Panc1 (cell line): ENCODE data around the gene COL3A1. TPM values are rescaled to one million over a fixed set of nuclear protein-coding genes. Genes with fewer than 3 reads are reported as not detected.

Experiments used
- ATAC-seq: fragments of 200-7000 bp; cut with Tn5 transposase; 2 replicates; pipeline ENCODE4 v1.9.1; 2020; ENCODE audit warnings: mild to moderate bottlenecking, moderate library complexity
- BruUV-seq: library from RNA; stranded (reverse); fragments of 400-500 nt; replicated peaks from 2 replicates; lab custom pipeline; 2021; lab: Mats Ljungman, UMichigan
- CTCF ChIA-PET: fragments of 300-600 bp; sonication (Branson Sonifier 250); formaldehyde crosslinking; loops from one replicate; lab custom pipeline; 2022; ENCODE audit warnings: antibody characterized with exemption; lab: Charles Lee
- POLR2A ChIA-PET: fragments of 300-600 bp; sonication (Branson Sonifier 250); formaldehyde crosslinking; loops from one replicate; lab custom pipeline; 2022; ENCODE audit warnings: antibody characterized with exemption; lab: Charles Lee
- DNase-seq: peaks from one replicate; pipeline ENCODE4 v3.0.0-alpha.2; 2010; ENCODE audit warnings: low read depth, low spot score
- H3K27ac ChIP-seq: 2 replicates; pipeline ENCODE4 v1.5.1; 2011; ENCODE audit warnings: mild to moderate bottlenecking, low read length, inconsistent platforms
- H3K27me3 ChIP-seq: fragments of 200-500 bp; sonication (Bioruptor generic); 2 replicates; pipeline ENCODE4 v1.6.0; 2014; ENCODE audit warnings: low read length, inconsistent platforms; ENCODE audit not compliant: control insufficient read depth, insufficient read depth
- H3K36me3 ChIP-seq: fragments of 200-500 bp; sonication (Bioruptor generic); 2 replicates; pipeline ENCODE4 v1.5.1; 2014; ENCODE audit warnings: inconsistent platforms, mild to moderate bottlenecking, low read length, moderate library complexity; ENCODE audit not compliant: control insufficient read depth, insufficient read depth
- H3K4me1 ChIP-seq: 2 replicates; pipeline ENCODE4 v1.5.1; 2011; ENCODE audit warnings: inconsistent platforms, mild to moderate bottlenecking, low read length, moderate library complexity; ENCODE audit not compliant: control insufficient read depth, insufficient read depth
- H3K4me3 ChIP-seq, 2 experiments: 2 replicates each; pipeline ENCODE4 v1.5.1; 2011 to 2012; ENCODE audit warnings: low read depth in 2 of 2, low read length in 2 of 2, mild to moderate bottlenecking in 2 of 2, inconsistent platforms in 1 of 2, moderate library complexity in 1 of 2
- H3K9me3 ChIP-seq: fragments of 200-500 bp; sonication (Bioruptor generic); 2 replicates; pipeline ENCODE4 v1.5.1; 2014; ENCODE audit warnings: low read depth, mild to moderate bottlenecking, inconsistent platforms, low read length, moderate library complexity; ENCODE audit not compliant: control insufficient read depth, insufficient read depth
- POLR2AphosphoS5 ChIP-seq: IDR thresholded peaks from 2 replicates; pipeline ENCODE4 v1.6.1; 2012; ENCODE audit warnings: mild to moderate bottlenecking, low read depth, low read length, moderate library complexity
- SIN3A ChIP-seq: IDR thresholded peaks from 2 replicates; pipeline ENCODE4 v1.6.1; 2012; ENCODE audit warnings: low read depth, mild to moderate bottlenecking, low read length, moderate library complexity, borderline replicate concordance; ENCODE audit not compliant: insufficient read depth
- TCF7L2 ChIP-seq: IDR thresholded peaks from 2 replicates; pipeline ENCODE4 v1.6.1; 2011; ENCODE audit warnings: mild to moderate bottlenecking, low read depth, low read length, inconsistent platforms
- in situ Hi-C: cut with HindIII; loops from 2 replicates; pipeline ENCODE4 v1.10.0; 2016; ENCODE audit warnings: low sequenced_read_pairs, low pct_unique_long_range_greater_than_20kb
- intact Hi-C: fragments of 100-400 bp; cut with micrococcal nuclease; formaldehyde crosslinking; loops from one replicate; pipeline ENCODE4 v1.10.0; 2022; ENCODE audit not compliant: unreplicated experiment
- total RNA-seq: library from RNA; stranded (reverse); gene quantifications from one replicate; pipeline ENCODE4 v1.2.1, GENCODE V29; 2021; ENCODE audit not compliant: unreplicated experiment
- TF ChIP-seq, protein P1 (sequence below), 2 experiments: IDR thresholded peaks; 2 replicates each; pipeline ENCODE4 v1.6.1; 2011 to 2012; ENCODE audit warnings: low read depth in 2 of 2, control low read depth in 1 of 2, low read length in 1 of 2, mild to moderate bottlenecking in 1 of 2, moderate library complexity in 1 of 2; ENCODE audit not compliant: insufficient read depth in 1 of 2
- TF ChIP-seq, protein P2 (sequence below): fragments of 450-650 bp; IDR thresholded peaks from 2 replicates; pipeline ENCODE4 v1.5.1; 2017; ENCODE audit warnings: mild to moderate bottlenecking

Gene COL3A1
- total RNA-seq, 1 experiment from 2014 or later = 6.9 TPM

DNA sequence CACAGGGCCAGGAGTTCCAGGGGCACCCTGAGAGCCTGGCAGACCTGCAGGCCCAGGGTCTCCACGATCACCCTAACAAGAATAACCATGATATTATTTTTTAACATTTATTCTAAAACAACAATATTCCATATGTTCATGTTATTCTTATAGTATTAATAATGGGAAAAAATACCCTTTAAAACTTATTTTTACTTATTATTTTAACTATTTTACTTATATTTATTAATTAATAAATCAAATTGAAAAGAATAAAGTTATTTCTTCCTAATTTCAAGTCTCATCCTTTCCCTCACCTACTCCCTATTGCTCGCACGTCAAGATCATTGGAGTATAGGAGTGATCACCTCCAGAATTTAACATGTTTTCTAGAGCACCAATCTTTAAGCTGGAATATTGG, 71.7 kb downstream of the COL3A1 start:
- Histone ChIP-seq H3K27me3 (no peaks in the 10 kb centered on the region), H3K36me3 (peaks cover 45% of the 10 kb centered on the region), H3K9me3 (no peaks in the 10 kb centered on the region), H3K27ac (no peak overlapping the region), H3K4me3 (no peak overlapping the region), H3K4me1 (no peaks in the 10 kb centered on the region)
- BruUV-seq = no TSS peak
- intact Hi-C loops (no loop called here), in situ Hi-C loops (no loop called here)
- TF ChIP-seq, protein P1, sequence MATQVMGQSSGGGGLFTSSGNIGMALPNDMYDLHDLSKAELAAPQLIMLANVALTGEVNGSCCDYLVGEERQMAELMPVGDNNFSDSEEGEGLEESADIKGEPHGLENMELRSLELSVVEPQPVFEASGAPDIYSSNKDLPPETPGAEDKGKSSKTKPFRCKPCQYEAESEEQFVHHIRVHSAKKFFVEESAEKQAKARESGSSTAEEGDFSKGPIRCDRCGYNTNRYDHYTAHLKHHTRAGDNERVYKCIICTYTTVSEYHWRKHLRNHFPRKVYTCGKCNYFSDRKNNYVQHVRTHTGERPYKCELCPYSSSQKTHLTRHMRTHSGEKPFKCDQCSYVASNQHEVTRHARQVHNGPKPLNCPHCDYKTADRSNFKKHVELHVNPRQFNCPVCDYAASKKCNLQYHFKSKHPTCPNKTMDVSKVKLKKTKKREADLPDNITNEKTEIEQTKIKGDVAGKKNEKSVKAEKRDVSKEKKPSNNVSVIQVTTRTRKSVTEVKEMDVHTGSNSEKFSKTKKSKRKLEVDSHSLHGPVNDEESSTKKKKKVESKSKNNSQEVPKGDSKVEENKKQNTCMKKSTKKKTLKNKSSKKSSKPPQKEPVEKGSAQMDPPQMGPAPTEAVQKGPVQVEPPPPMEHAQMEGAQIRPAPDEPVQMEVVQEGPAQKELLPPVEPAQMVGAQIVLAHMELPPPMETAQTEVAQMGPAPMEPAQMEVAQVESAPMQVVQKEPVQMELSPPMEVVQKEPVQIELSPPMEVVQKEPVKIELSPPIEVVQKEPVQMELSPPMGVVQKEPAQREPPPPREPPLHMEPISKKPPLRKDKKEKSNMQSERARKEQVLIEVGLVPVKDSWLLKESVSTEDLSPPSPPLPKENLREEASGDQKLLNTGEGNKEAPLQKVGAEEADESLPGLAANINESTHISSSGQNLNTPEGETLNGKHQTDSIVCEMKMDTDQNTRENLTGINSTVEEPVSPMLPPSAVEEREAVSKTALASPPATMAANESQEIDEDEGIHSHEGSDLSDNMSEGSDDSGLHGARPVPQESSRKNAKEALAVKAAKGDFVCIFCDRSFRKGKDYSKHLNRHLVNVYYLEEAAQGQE (IDR thresholded peaks at IDR 0.05; ENCODE audit: insufficient read depth in 1 of 2, low read depth in 2 of 2, low read length in 1 of 2) = no peak
- TF ChIP-seq SIN3A = no peak
- no peak for TF ChIP-seq TCF7L2
- TF ChIP-seq, protein P2, sequence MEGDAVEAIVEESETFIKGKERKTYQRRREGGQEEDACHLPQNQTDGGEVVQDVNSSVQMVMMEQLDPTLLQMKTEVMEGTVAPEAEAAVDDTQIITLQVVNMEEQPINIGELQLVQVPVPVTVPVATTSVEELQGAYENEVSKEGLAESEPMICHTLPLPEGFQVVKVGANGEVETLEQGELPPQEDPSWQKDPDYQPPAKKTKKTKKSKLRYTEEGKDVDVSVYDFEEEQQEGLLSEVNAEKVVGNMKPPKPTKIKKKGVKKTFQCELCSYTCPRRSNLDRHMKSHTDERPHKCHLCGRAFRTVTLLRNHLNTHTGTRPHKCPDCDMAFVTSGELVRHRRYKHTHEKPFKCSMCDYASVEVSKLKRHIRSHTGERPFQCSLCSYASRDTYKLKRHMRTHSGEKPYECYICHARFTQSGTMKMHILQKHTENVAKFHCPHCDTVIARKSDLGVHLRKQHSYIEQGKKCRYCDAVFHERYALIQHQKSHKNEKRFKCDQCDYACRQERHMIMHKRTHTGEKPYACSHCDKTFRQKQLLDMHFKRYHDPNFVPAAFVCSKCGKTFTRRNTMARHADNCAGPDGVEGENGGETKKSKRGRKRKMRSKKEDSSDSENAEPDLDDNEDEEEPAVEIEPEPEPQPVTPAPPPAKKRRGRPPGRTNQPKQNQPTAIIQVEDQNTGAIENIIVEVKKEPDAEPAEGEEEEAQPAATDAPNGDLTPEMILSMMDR = no peak
- TF ChIP-seq POLR2AphosphoS5 = no peak
- DNase-seq = no peak
- POLR2A ChIA-PET = no interaction called here
- CTCF ChIA-PET = no interaction called here
- ATAC-seq = no peak

DNA sequence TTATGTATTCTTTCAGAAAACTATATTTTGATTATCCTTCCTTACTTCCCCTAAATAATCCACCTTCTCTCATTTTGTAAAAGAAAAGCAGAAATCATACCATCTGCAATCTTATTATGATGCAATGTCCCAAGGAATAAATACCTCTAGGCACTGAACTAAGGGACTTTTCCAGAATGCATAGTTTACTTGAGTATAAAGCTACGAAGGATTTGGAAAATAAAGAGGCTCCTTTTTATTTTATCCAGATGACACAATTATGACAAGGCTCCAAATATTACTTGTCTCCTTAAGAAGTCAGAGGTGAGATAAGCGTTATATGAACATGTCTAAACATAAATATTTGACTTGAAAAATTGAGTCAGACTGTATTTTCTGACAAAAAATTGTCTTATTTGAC, 72.1 kb downstream of the COL3A1 start:
- Histone ChIP-seq H3K9me3 (no peaks in the 10 kb centered on the region), H3K36me3 (peaks cover 45% of the 10 kb centered on the region), H3K27me3 (no peaks in the 10 kb centered on the region), H3K4me3 (no peak overlapping the region), H3K27ac (no peak overlapping the region), H3K4me1 (no peaks in the 10 kb centered on the region)
- no TSS peak for BruUV-seq
- CTCF ChIA-PET = no interaction called here
- no peak for ATAC-seq
- no peak for TF ChIP-seq POLR2AphosphoS5
- TF ChIP-seq, protein P1 (IDR thresholded peaks at IDR 0.05; ENCODE audit: insufficient read depth in 1 of 2, low read depth in 2 of 2, low read length in 1 of 2) = no peak
- TF ChIP-seq TCF7L2 = no peak
- no peak for TF ChIP-seq SIN3A
- TF ChIP-seq, protein P2 = no peak
- in situ Hi-C loops (no loop called here), intact Hi-C loops (no loop called here)
- no peak for DNase-seq
- POLR2A ChIA-PET = no interaction called here
